Esophagus squamous epithelium (tissue), 5 donors: Measurements from ENCODE around the gene MINAR2. TPM values are rescaled to one million over a fixed set of nuclear protein-coding genes. Genes with fewer than 3 reads are reported as not detected.

Experiments used
- DNase-seq: peaks from one replicate; lab custom pipeline; 2025; lab: John Stamatoyannopoulos, UW
- H3K27ac ChIP-seq, 4 donors: fragments of 200-600 bp; sonication (generic); one replicate each; pipeline ENCODE4 v1.5.1; 2016 to 2019; ENCODE audit warnings: mild to moderate bottlenecking in 1 of 4
- H3K27me3 ChIP-seq, 4 donors: fragments of 200-600 bp; sonication (generic); 1 replicate in 3 of 4; 2 replicates in 1 of 4; pipeline versions ENCODE4 v1.5.1 to v1.6.0; 2017 to 2021; ENCODE audit warnings: antibody characterized with exemption in 1 of 4
- H3K36me3 ChIP-seq, 3 donors: fragments of 200-600 bp; sonication (generic); one replicate each; pipeline ENCODE4 v1.5.1; 2016 to 2019
- H3K4me1 ChIP-seq, 3 donors: fragments of 200-600 bp; sonication (generic); one replicate each; pipeline ENCODE4 v1.5.1; 2017 to 2019
- H3K4me3 ChIP-seq, 4 donors: fragments of 200-600 bp; sonication (generic); 1 replicate in 3 of 4; 2 replicates in 1 of 4; pipeline ENCODE4 v1.5.1; 2016 to 2019; ENCODE audit warnings: mild to moderate bottlenecking in 2 of 4, moderate library complexity in 1 of 4
- H3K9me3 ChIP-seq, 3 donors: fragments of 200-600 bp; sonication (generic); one replicate each; pipeline ENCODE4 v1.5.1; 2016 to 2019
- CTCF ChIP-seq, 6 experiments: fragments of 450-650 bp in 4 of 6; fragments of 200-600 bp in 2 of 6; sonication (generic) in 2 of 6; IDR thresholded peaks; one replicate each; pipeline ENCODE4 v1.5.1; 2016 to 2019; ENCODE audit warnings: antibody characterized with exemption in 6 of 6, mild to moderate bottlenecking in 4 of 6, moderate library complexity in 4 of 6
- POLR2A ChIP-seq, 4 donors: fragments of 450-650 bp; IDR thresholded peaks; one replicate each; pipeline ENCODE4 v1.6.1; 2017; ENCODE audit warnings: antibody characterized with exemption in 4 of 4, mild to moderate bottlenecking in 4 of 4, moderate library complexity in 3 of 4
- WGBS, 2 donors: methylation state at CpG; one replicate each; pipeline ENCODE4 v1.1.5; 2018; 5-methylcytosine and 5-hydroxymethylcytosine counted together
- intact Hi-C: fragments of 100-400 bp; cut with DNase I; formaldehyde crosslinking; loops from one replicate; pipeline ENCODE4 v1.15.0; 2022
- total RNA-seq, 4 donors: library from RNA; depleted of rRNA; stranded (reverse); fragments of >200 nt; gene quantifications; one replicate each; pipeline ENCODE4 v1.1.0, GENCODE V29; 2016
- donor health status: DM: yes; HTN: yes; CAD: no.

MINAR2 gene
- total RNA-seq, 4 donors from 2014 or later: not detected

GRCh38 chr5:129718471-129719090 lies 29.3 kb upstream of the MINAR2 start:
- TF ChIP-seq CTCF (IDR thresholded peaks at IDR 0.05) (no peak), POLR2A (IDR thresholded peaks at IDR 0.05) (no peak)
- 63 to 77% methylated on average over 1 of the region's 1 CpG for whole genome bisulfite sequencing, 2 donors
- Histone ChIP-seq H3K4me3 (no peak overlapping the region), H3K36me3 (no peaks in the 10 kb centered on the region), H3K27me3 (no peaks in the 10 kb centered on the region), H3K27ac (no peak overlapping the region), H3K9me3 (no peaks in the 10 kb centered on the region), H3K4me1 (no peaks in the 10 kb centered on the region)
- intact Hi-C loops: no loop called here
- DNase-seq: no peak

- no peak overlapping the region for H3K4me3 ChIP-seq
- WGBS, 2 donors: 32 to 34% methylated on average over 2 of the region's 2 CpGs
- intact Hi-C loops: no loop called here
- no peaks in the 10 kb centered on the region for H3K36me3 ChIP-seq
- H3K9me3 ChIP-seq: no peaks in the 10 kb centered on the region
- no peak overlapping the region for H3K27ac ChIP-seq
- H3K4me1 ChIP-seq: no peaks in the 10 kb centered on the region
- no peaks in the 10 kb centered on the region for H3K27me3 ChIP-seq
- DNase-seq: no peak
- TF ChIP-seq POLR2A (IDR thresholded peaks at IDR 0.05) (no peak), CTCF (IDR thresholded peaks at IDR 0.05) (no peak)
Measured at GRCh38 chr5:129724222-129724621, 23.7 kb upstream of the MINAR2 start.

- H3K4me1 ChIP-seq: no peaks in the 10 kb centered on the region
- WGBS, 2 donors: 86% methylated on average over 4 of the region's 4 CpGs
- TF ChIP-seq POLR2A (IDR thresholded peaks at IDR 0.05): no peak
- TF ChIP-seq CTCF (IDR thresholded peaks at IDR 0.05): no peak
- H3K27me3 ChIP-seq: no peaks in the 10 kb centered on the region
- no peak overlapping the region for H3K27ac ChIP-seq
- DNase-seq: no peak
- intact Hi-C loops: no loop called here
- no peaks in the 10 kb centered on the region for H3K9me3 ChIP-seq
- no peak overlapping the region for H3K4me3 ChIP-seq
- no peaks in the 10 kb centered on the region for H3K36me3 ChIP-seq
Measured at GRCh38 chr5:129724647-129725046, 23.2 kb upstream of the MINAR2 start.

- no peaks in the 10 kb centered on the region for H3K27me3 ChIP-seq
- TF ChIP-seq CTCF (IDR thresholded peaks at IDR 0.05): no peak
- no peak for TF ChIP-seq POLR2A (IDR thresholded peaks at IDR 0.05)
- H3K4me1 ChIP-seq: no peaks in the 10 kb centered on the region
- no peak for DNase-seq
- H3K27ac ChIP-seq: no peak overlapping the region
- no peak overlapping the region for H3K4me3 ChIP-seq
- WGBS, 2 donors: 44 to 67% methylated on average over 2 of the region's 2 CpGs
- no peaks in the 10 kb centered on the region for H3K36me3 ChIP-seq
- intact Hi-C loops: no loop called here
- no peaks in the 10 kb centered on the region for H3K9me3 ChIP-seq
Measured at GRCh38 chr5:129739773-129740172, 8.1 kb upstream of the MINAR2 start.

- TF ChIP-seq CTCF (IDR thresholded peaks at IDR 0.05): no peak
- no peak for TF ChIP-seq POLR2A (IDR thresholded peaks at IDR 0.05)
- Histone ChIP-seq H3K4me3 (no peak overlapping the region), H3K27ac (no peak overlapping the region), H3K27me3 (no peaks in the 10 kb centered on the region), H3K4me1 (no peaks in the 10 kb centered on the region), H3K9me3 (no peaks in the 10 kb centered on the region), H3K36me3 (no peaks in the 10 kb centered on the region)
- intact Hi-C loops: no loop called here
- no peak for DNase-seq
- 41 to 69% methylated on average over 2 of the region's 2 CpGs for WGBS, 2 donors
Measured at GRCh38 chr5:129743541-129744187, 4.2 kb upstream of the MINAR2 start.
